ENCODE results near the gene BEND6. TPM values are rescaled to one million over a fixed set of nuclear protein-coding genes. Genes with fewer than 3 reads are reported as not detected.

BEND6 gene
- polyA plus RNA-seq, 3 donors = not detected

DNA sequence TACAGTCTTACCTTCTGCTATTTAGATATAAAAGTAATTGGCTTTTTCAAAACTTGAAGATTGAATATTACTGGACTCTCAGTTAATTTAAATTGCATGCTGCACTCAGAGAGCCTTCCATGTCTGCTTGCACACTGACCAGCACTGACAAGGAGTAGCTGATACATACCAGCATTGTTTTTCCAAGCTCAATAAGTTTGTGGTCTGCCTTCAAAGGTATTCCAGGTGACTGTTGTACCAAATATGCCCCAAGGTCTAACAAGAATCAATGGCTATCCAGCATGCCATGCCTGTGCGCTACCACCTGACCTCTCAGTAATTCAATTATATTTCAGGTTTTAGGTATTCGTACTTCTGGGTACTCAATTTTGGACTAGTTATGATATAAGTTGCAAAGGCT lies 30.0 kb downstream of the BEND6 start:
- intact Hi-C loops (cut with micrococcal nuclease) = no loop called here
- H2AFZ ChIP-seq (ENCODE audit: insufficient read depth, low read depth, low read length, poor library complexity, severe bottlenecking) = no peak overlapping the region

DNA sequence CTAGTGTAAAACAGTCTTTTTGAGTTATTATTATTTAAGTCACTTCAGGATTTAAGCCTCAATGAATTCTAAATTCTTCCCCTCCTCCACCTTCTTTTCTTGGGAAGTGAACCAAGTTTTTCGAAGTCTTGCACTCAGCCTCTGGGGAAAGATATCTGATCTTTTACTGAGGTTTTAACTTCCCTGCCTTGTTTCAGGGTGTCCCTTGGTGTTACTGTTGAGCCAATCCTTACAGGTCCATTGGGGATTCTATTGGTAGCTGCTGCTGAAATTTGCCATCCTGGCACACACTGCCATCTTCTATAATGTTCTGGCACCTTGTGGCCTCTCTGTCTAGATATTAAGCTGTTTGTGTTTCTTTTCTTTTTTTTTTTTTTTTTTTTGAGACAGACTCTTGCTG lies 31.7 kb downstream of the BEND6 start:
- no peak for DNase-seq
- no peak overlapping the region for H2AFZ ChIP-seq (ENCODE audit: insufficient read depth, low read depth, low read length, poor library complexity, severe bottlenecking)
- WGBS (ENCODE audit: insufficient coverage) = no CpG with 5 or more reads among the region's 1 CpG
- intact Hi-C loops (cut with micrococcal nuclease) = no loop called here
- Mint-ChIP-seq H3K4me1 (peaks cover 15% of the 10 kb centered on the region), H3K27ac (no peak overlapping the region), H3K36me3 (no peaks in the 10 kb centered on the region), H3K9me3 (peaks cover 0 to 5% (median 3%) of the 10 kb centered on the region in 7 donors), H3K27me3 (ENCODE audit: low read depth in 3 of 3) (peaks cover 0 to 1% (median 0%) of the 10 kb centered on the region in 3 donors), H3K4me3 (no peak overlapping the region)
- no peak overlapping the region for H3K4me3 ChIP-seq (replicated peaks in 1 of 3; ENCODE audit: low read depth in 2 of 3, low read length in 3 of 3)
- H4K20me1 ChIP-seq (ENCODE audit: insufficient read depth, low read length) = no peaks in the 10 kb centered on the region
- no peak overlapping the region for H3K9ac ChIP-seq (ENCODE audit: insufficient read depth, low read length, poor library complexity, severe bottlenecking)
- H3K79me2 ChIP-seq (ENCODE audit: insufficient read depth, low read length) = no peaks in the 10 kb centered on the region
- H3K4me1 ChIP-seq (ENCODE audit: control insufficient read depth in 1 of 2, insufficient read depth in 2 of 2, low read length in 2 of 2) = peaks cover 8 to 12% of the 10 kb centered on the region in 2 donors
- TF ChIP-seq, protein P1, sequence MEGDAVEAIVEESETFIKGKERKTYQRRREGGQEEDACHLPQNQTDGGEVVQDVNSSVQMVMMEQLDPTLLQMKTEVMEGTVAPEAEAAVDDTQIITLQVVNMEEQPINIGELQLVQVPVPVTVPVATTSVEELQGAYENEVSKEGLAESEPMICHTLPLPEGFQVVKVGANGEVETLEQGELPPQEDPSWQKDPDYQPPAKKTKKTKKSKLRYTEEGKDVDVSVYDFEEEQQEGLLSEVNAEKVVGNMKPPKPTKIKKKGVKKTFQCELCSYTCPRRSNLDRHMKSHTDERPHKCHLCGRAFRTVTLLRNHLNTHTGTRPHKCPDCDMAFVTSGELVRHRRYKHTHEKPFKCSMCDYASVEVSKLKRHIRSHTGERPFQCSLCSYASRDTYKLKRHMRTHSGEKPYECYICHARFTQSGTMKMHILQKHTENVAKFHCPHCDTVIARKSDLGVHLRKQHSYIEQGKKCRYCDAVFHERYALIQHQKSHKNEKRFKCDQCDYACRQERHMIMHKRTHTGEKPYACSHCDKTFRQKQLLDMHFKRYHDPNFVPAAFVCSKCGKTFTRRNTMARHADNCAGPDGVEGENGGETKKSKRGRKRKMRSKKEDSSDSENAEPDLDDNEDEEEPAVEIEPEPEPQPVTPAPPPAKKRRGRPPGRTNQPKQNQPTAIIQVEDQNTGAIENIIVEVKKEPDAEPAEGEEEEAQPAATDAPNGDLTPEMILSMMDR (IDR thresholded peaks at IDR 0.05) = no peak
- H3K27me3 ChIP-seq (ENCODE audit: control insufficient read depth in 2 of 2, insufficient read depth in 2 of 2, low read length in 2 of 2) = no peaks in the 10 kb centered on the region
- H3K36me3 ChIP-seq (replicated peaks in 1 of 2; ENCODE audit: control insufficient read depth in 1 of 2, insufficient read depth in 2 of 2, low read length in 2 of 2) = no peaks in the 10 kb centered on the region
- H3K27ac ChIP-seq (ENCODE audit: low read depth in 1 of 2, low read length in 2 of 2) = no peak overlapping the region
- H3K9me3 ChIP-seq (replicated peaks in 1 of 2; ENCODE audit: control insufficient read depth in 1 of 2, insufficient read depth in 1 of 2, low read length in 2 of 2) = no peaks in the 10 kb centered on the region
- no peak overlapping the region for H3K4me2 ChIP-seq (replicated peaks; ENCODE audit: extremely low read depth, low read length, poor library complexity, severe bottlenecking)

More for the DNA sequence above, 30.0 kb downstream of the BEND6 start:
- Mint-ChIP-seq H3K4me1 (peaks cover 15% of the 10 kb centered on the region), H3K27ac (no peak overlapping the region), H3K36me3 (no peaks in the 10 kb centered on the region), H3K4me3 (no peak overlapping the region), H3K9me3 (peaks cover 0 to 5% (median 3%) of the 10 kb centered on the region in 7 donors), H3K27me3 (ENCODE audit: low read depth in 3 of 3) (peaks cover 0 to 1% (median 0%) of the 10 kb centered on the region in 3 donors)
- Histone ChIP-seq H3K27ac (ENCODE audit: low read depth in 1 of 2, low read length in 2 of 2) (no peak overlapping the region), H3K79me2 (ENCODE audit: insufficient read depth, low read length) (no peaks in the 10 kb centered on the region), H4K20me1 (ENCODE audit: insufficient read depth, low read length) (no peaks in the 10 kb centered on the region), H3K27me3 (ENCODE audit: control insufficient read depth in 2 of 2, insufficient read depth in 2 of 2, low read length in 2 of 2) (no peaks in the 10 kb centered on the region), H3K9me3 (replicated peaks in 1 of 2; ENCODE audit: control insufficient read depth in 1 of 2, insufficient read depth in 1 of 2, low read length in 2 of 2) (no peaks in the 10 kb centered on the region), H3K4me1 (ENCODE audit: control insufficient read depth in 1 of 2, insufficient read depth in 2 of 2, low read length in 2 of 2) (peaks cover 8 to 12% of the 10 kb centered on the region in 2 donors), H3K9ac (ENCODE audit: insufficient read depth, low read length, poor library complexity, severe bottlenecking) (no peak overlapping the region), H3K4me3 (replicated peaks in 1 of 3; ENCODE audit: low read depth in 2 of 3, low read length in 3 of 3) (no peak overlapping the region), H3K36me3 (replicated peaks in 1 of 2; ENCODE audit: control insufficient read depth in 1 of 2, insufficient read depth in 2 of 2, low read length in 2 of 2) (no peaks in the 10 kb centered on the region), H3K4me2 (replicated peaks; ENCODE audit: extremely low read depth, low read length, poor library complexity, severe bottlenecking) (no peak overlapping the region)
- TF ChIP-seq, protein P1 (IDR thresholded peaks at IDR 0.05) = no peak
- no peak for DNase-seq
- WGBS (ENCODE audit: insufficient coverage) = no CpG with 5 or more reads among the region's 2 CpGs
